Measurements from ENCODE around the gene DOCK10.

The DOCK10 gene

GRCh38 chr2:224778474-224778877 is 263.8 kb downstream of the DOCK10 start:
- H3K4me3 ChIP-seq (ENCODE audit: low read depth, low read length), result no peak overlapping the region
- peak; percentile 63 for DNase-seq (ENCODE audit: low read depth)
- TF ChIP-seq MAX (IDR thresholded peaks at IDR 0.05; ENCODE audit: low read depth, low read length) (no peak), CTCF (IDR thresholded peaks at IDR 0.05; ENCODE audit: low read depth, low read length) (peak; percentile 79)

- no peak overlapping the region for H3K4me3 ChIP-seq (ENCODE audit: low read depth, low read length)
- DNase-seq (ENCODE audit: low read depth), result no peak
- TF ChIP-seq CTCF (IDR thresholded peaks at IDR 0.05; ENCODE audit: low read depth, low read length) (no peak), MYC (IDR thresholded peaks at IDR 0.05; ENCODE audit: low read depth, low read length) (no peak), MAX (IDR thresholded peaks at IDR 0.05; ENCODE audit: low read depth, low read length) (no peak), POLR2A (IDR thresholded peaks at IDR 0.05; ENCODE audit: extremely low read depth, insufficient read length) (no peak)
Observed at GRCh38 chr2:224777559-224777930, 264.7 kb downstream of the DOCK10 start.

- TF ChIP-seq CTCF (IDR thresholded peaks at IDR 0.05; ENCODE audit: low read depth, low read length) (no peak), MYC (IDR thresholded peaks at IDR 0.05; ENCODE audit: low read depth, low read length) (no peak), MAX (IDR thresholded peaks at IDR 0.05; ENCODE audit: low read depth, low read length) (no peak), POLR2A (IDR thresholded peaks at IDR 0.05; ENCODE audit: extremely low read depth, insufficient read length) (no peak)
- DNase-seq (ENCODE audit: low read depth), result no peak
- H3K4me3 ChIP-seq (ENCODE audit: low read depth, low read length), result no peak overlapping the region
Observed at GRCh38 chr2:224776795-224777558, 265.3 kb downstream of the DOCK10 start.

- no peak for TF ChIP-seq POLR2A (IDR thresholded peaks at IDR 0.05; ENCODE audit: extremely low read depth, insufficient read length)
- no peak for TF ChIP-seq MAX (IDR thresholded peaks at IDR 0.05; ENCODE audit: low read depth, low read length)
- no peak for TF ChIP-seq MYC (IDR thresholded peaks at IDR 0.05; ENCODE audit: low read depth, low read length)
- TF ChIP-seq CTCF (IDR thresholded peaks at IDR 0.05; ENCODE audit: low read depth, low read length), result no peak
- H3K4me3 ChIP-seq (ENCODE audit: low read depth, low read length), result no peak overlapping the region
- DNase-seq (ENCODE audit: low read depth), result no peak
Observed at GRCh38 chr2:224775647-224776046, 266.6 kb downstream of the DOCK10 start.

GRCh38 chr2:224774735-224775134 is 267.5 kb downstream of the DOCK10 start:
- TF ChIP-seq MYC (IDR thresholded peaks at IDR 0.05; ENCODE audit: low read depth, low read length) (no peak), MAX (IDR thresholded peaks at IDR 0.05; ENCODE audit: low read depth, low read length) (no peak)
- H3K4me3 ChIP-seq (ENCODE audit: low read depth, low read length), result no peak overlapping the region

GRCh38 chr2:224772494-224772893 is 269.8 kb downstream of the DOCK10 start:
- no peak overlapping the region for H3K4me3 ChIP-seq (ENCODE audit: low read depth, low read length)
- no peak for DNase-seq (ENCODE audit: low read depth)
- no peak for TF ChIP-seq POLR2A (IDR thresholded peaks at IDR 0.05; ENCODE audit: extremely low read depth, insufficient read length)
- TF ChIP-seq MYC (IDR thresholded peaks at IDR 0.05; ENCODE audit: low read depth, low read length), result no peak
- TF ChIP-seq MAX (IDR thresholded peaks at IDR 0.05; ENCODE audit: low read depth, low read length), result no peak
- no peak for TF ChIP-seq CTCF (IDR thresholded peaks at IDR 0.05; ENCODE audit: low read depth, low read length)

More at GRCh38 chr2:224774735-224775134, 267.5 kb downstream of the DOCK10 start:
- no peak for DNase-seq (ENCODE audit: low read depth)
